GM12878 (cell line): ENCODE results near the gene SETDB1. TPM values are rescaled to one million over a fixed set of nuclear protein-coding genes. Genes with fewer than 3 reads are reported as not detected.
"Not testable (repeated sequence)": the region's sequence is repeated elsewhere in the genome, so short reads cannot be mapped to it uniquely, and the experiment has no call there.

Experiments used
- ATAC-seq: fragments of 200-7000 bp; cut with Tn5 transposase; 3 replicates; pipeline ENCODE4 v1.9.1; 2020; ENCODE audit warnings: mild to moderate bottlenecking, moderate library complexity
- BruUV-seq: library from RNA; stranded (reverse); fragments of 400-500 nt; replicated peaks from 2 replicates; lab custom pipeline; 2021; lab: Mats Ljungman, UMichigan
- CTCF ChIA-PET: fragments of 300-600 bp; sonication (Branson Sonifier 250); formaldehyde crosslinking; extraction: SDS; loops from one replicate; lab custom pipeline; 2021; ENCODE audit warnings: inconsistent platforms; lab: Yijun Ruan, JAX
- POLR2A ChIA-PET: fragments of 350-600 bp; formaldehyde crosslinking; extraction: SDS; loops from one replicate; lab custom pipeline; 2021; ENCODE audit warnings: inconsistent platforms; lab: Charles Lee
- RAD21 ChIA-PET: fragments of 300-600 bp; sonication (Branson Sonifier 250); formaldehyde crosslinking; loops from one replicate; lab custom pipeline; 2023; ENCODE audit warnings: antibody characterized with exemption; ENCODE audit not compliant: unreplicated experiment; lab: Charles Lee
- SMC1A ChIA-PET: fragments of 300-600 bp; sonication (Branson Sonifier 250); formaldehyde crosslinking; loops from one replicate; lab custom pipeline; 2023; ENCODE audit not compliant: unreplicated experiment, uncharacterized antibody; lab: Charles Lee
- DNase-seq: peaks from one replicate; pipeline ENCODE4 v3.0.0-alpha.2; 2011; ENCODE audit warnings: low read depth, low spot score
- FAIRE-seq: peaks from 3 replicates; lab custom pipeline; 2011; peaks lifted over from hg19 to GRCh38; lab: Jason Lieb, UNC
- H2AFZ ChIP-seq: 2 replicates; pipeline ENCODE4 v1.6.0; 2011; ENCODE audit warnings: low read depth, low read length, control low read depth; ENCODE audit not compliant: control insufficient read depth
- H3K27ac ChIP-seq: 2 replicates; pipeline ENCODE4 v1.5.1; 2011; ENCODE audit warnings: control low read depth; ENCODE audit not compliant: control insufficient read depth, insufficient read depth
- H3K27me3 ChIP-seq, 2 experiments: replicated peaks in 1 of 2; 2 replicates each; pipeline versions ENCODE4 v1.6.0 to v1.6.1; 2011; ENCODE audit warnings: low read length in 1 of 2; ENCODE audit not compliant: control insufficient read depth in 2 of 2, insufficient read depth in 2 of 2
- H3K36me3 ChIP-seq, 2 experiments: 2 replicates each; pipeline ENCODE4 v1.5.1; 2011; ENCODE audit warnings: low read length in 1 of 2; ENCODE audit not compliant: control insufficient read depth in 2 of 2, insufficient read depth in 2 of 2
- H3K4me1 ChIP-seq: 2 replicates; pipeline ENCODE4 v1.6.1; 2011; ENCODE audit warnings: mild to moderate bottlenecking, low read length, moderate library complexity, mixed read lengths; ENCODE audit not compliant: control insufficient read depth, insufficient read depth
- H3K4me2 ChIP-seq: 2 replicates; pipeline ENCODE4 v1.6.0; 2011; ENCODE audit warnings: control low read depth; ENCODE audit not compliant: control insufficient read depth, insufficient read depth
- H3K4me3 ChIP-seq: fragments of 200-600 bp; sonication (generic); 2 replicates; pipeline ENCODE4 v1.5.1; 2016
- H3K79me2 ChIP-seq: 2 replicates; pipeline ENCODE4 v1.6.0; 2011; ENCODE audit warnings: low read length; ENCODE audit not compliant: control insufficient read depth, insufficient read depth
- H3K9ac ChIP-seq: 2 replicates; pipeline ENCODE4 v1.8.0; 2011; ENCODE audit warnings: low read length, control low read depth, mixed read lengths; ENCODE audit not compliant: control insufficient read depth, insufficient read depth
- H3K9me3 ChIP-seq: replicated peaks from 3 replicates; pipeline ENCODE4 v1.5.1; 2011; ENCODE audit warnings: mild to moderate bottlenecking, low read length; ENCODE audit not compliant: control insufficient read depth, insufficient read depth
- H4K20me1 ChIP-seq: 2 replicates; pipeline ENCODE4 v1.6.0; 2011; ENCODE audit not compliant: control insufficient read depth, insufficient read depth
- KAT2A ChIP-seq: conservative IDR thresholded peaks from 2 replicates; pipeline ENCODE4 v1.6.1; 2011; ENCODE audit warnings: low read depth, low read length; ENCODE audit not compliant: control insufficient read depth
- POLR2AphosphoS2 ChIP-seq: IDR thresholded peaks from 2 replicates; pipeline ENCODE4 v1.6.1; 2011; ENCODE audit warnings: low read depth, mild to moderate bottlenecking, low read length, improper control_type of control experiment, moderate library complexity
- SRF ChIP-seq, 2 experiments: IDR thresholded peaks; 2 replicates each; pipeline ENCODE4 v1.6.1; 2011; ENCODE audit warnings: low read depth in 2 of 2, low read length in 2 of 2, mild to moderate bottlenecking in 1 of 2, moderate library complexity in 1 of 2
- WGBS: methylation state at CpG from one replicate; pipeline ENCODE4 v1.1.6; 2016; ENCODE audit warnings: low lambda C conversion rate; ENCODE audit not compliant: insufficient replicate concordance, insufficient coverage; ENCODE audit errors: missing lambda C conversion rate; 5-methylcytosine and 5-hydroxymethylcytosine counted together
- in situ Hi-C: fragments of 300-500 bp; cut with MboI; formaldehyde crosslinking; loops from 9 replicates; pipeline ENCODE4 v1.14.3; 2018; ENCODE audit warnings: mixed read lengths
- intact Hi-C: fragments of 100-400 bp; cut with micrococcal nuclease; formaldehyde crosslinking; loops from one replicate; pipeline ENCODE4 v1.14.2; 2022; ENCODE audit not compliant: unreplicated experiment
- polyA plus RNA-seq, 11 experiments: library from polyadenylated mRNA; depleted of rRNA in 4 of 11; unstranded in 6 of 11; stranded (reverse) in 5 of 11; fragments of >200 nt; fragmentation: Nextera tagmentation in 4 of 11; fragmentation: Illumina TruSeq in 1 of 11; extraction: Ambion mirVana in 4 of 11; extraction: Trizol in 1 of 11; gene quantifications; 1 replicate in 1 of 11; 2 replicates in 10 of 11; pipeline versions ENCODE4 v1.2.1 to v1.2.3, GENCODE V29; 2011 to 2016; ENCODE audit warnings: inconsistent platforms in 2 of 11, missing spikeins in 2 of 11, low read depth in 1 of 11
- total RNA-seq, 4 experiments: library from RNA; depleted of rRNA in 3 of 4; stranded (reverse); fragments of >200 nt in 3 of 4; fragmentation: Illumina TruSeq in 1 of 4; extraction: Trizol in 1 of 4; gene quantifications; 2 replicates each; pipeline versions ENCODE4 v1.2.1 to v1.2.3, GENCODE V29; 2013 to 2021
- TF ChIP-seq, protein P1 (sequence below): IDR thresholded peaks from 2 replicates; pipeline ENCODE4 v1.6.1; 2012; ENCODE audit warnings: low read depth, low read length, improper control_type of control experiment
- TF ChIP-seq, protein P2 (sequence below): fragments of 450-650 bp; formaldehyde crosslinking; IDR thresholded peaks from 2 replicates; pipeline ENCODE4 v1.4.0; 2020; ENCODE audit warnings: mild to moderate bottlenecking, moderate library complexity
- TF ChIP-seq, protein P3 (sequence below): fragments of 450-650 bp; IDR thresholded peaks from 2 replicates; pipeline ENCODE4 v1.6.1; 2016; ENCODE audit warnings: mild to moderate bottlenecking

Gene SETDB1
- total and polyA plus RNA-seq, 10 of the 15 experiments (the other 5 are each of a cell fraction or from before 2014, with no cell fraction given) = 14.3 to 56.7 (median 35.7) TPM

DNA sequence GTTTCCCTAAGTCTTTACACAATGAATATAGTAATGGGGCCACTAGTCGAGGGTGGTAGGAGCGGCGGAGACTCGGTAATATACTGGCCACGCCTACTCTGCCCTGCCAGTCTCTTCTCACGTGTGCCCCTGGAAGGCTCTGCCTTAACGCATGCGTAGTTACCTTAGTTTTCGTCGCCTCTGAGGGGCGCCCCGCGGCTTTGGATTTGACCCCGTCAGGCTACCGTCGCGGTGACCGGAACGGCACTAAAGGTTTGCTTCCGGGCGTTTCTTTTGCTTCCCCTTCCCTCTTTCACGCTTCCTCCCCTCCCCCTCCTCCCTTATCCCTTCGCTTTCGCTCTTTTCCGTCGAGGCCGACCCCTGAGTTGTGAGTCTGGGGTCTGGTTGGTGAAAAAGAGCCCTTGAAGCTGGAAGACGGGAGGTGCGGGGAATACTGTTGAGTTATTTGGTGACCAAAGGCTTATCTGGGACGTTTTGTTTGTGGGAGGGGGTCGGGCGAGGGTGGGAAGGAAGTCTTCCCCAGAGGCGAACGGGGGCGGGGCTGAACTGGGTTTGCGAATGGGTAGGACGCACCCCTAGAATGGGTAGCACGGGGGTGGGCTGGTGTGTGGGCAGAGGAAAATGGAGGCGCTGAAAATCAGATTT, at the start of gene SETDB1 (continued):
- peak; percentile 78 to 87 for TF ChIP-seq SRF (IDR thresholded peaks at IDR 0.05; ENCODE audit: low read depth in 2 of 2, low read length in 2 of 2)
- TF ChIP-seq, protein P1, sequence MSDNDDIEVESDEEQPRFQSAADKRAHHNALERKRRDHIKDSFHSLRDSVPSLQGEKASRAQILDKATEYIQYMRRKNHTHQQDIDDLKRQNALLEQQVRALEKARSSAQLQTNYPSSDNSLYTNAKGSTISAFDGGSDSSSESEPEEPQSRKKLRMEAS = peak; percentile 58; the same call in 1 of the 2 replicates
- 0 out of 2 replicates have a peak, but pooled peaks have one; percentile 50 for TF ChIP-seq POLR2AphosphoS2
- TF ChIP-seq, protein P2, sequence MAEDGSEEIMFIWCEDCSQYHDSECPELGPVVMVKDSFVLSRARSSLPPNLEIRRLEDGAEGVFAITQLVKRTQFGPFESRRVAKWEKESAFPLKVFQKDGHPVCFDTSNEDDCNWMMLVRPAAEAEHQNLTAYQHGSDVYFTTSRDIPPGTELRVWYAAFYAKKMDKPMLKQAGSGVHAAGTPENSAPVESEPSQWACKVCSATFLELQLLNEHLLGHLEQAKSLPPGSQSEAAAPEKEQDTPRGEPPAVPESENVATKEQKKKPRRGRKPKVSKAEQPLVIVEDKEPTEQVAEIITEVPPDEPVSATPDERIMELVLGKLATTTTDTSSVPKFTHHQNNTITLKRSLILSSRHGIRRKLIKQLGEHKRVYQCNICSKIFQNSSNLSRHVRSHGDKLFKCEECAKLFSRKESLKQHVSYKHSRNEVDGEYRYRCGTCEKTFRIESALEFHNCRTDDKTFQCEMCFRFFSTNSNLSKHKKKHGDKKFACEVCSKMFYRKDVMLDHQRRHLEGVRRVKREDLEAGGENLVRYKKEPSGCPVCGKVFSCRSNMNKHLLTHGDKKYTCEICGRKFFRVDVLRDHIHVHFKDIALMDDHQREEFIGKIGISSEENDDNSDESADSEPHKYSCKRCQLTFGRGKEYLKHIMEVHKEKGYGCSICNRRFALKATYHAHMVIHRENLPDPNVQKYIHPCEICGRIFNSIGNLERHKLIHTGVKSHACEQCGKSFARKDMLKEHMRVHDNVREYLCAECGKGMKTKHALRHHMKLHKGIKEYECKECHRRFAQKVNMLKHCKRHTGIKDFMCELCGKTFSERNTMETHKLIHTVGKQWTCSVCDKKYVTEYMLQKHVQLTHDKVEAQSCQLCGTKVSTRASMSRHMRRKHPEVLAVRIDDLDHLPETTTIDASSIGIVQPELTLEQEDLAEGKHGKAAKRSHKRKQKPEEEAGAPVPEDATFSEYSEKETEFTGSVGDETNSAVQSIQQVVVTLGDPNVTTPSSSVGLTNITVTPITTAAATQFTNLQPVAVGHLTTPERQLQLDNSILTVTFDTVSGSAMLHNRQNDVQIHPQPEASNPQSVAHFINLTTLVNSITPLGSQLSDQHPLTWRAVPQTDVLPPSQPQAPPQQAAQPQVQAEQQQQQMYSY = no peak
- TF ChIP-seq, protein P3, sequence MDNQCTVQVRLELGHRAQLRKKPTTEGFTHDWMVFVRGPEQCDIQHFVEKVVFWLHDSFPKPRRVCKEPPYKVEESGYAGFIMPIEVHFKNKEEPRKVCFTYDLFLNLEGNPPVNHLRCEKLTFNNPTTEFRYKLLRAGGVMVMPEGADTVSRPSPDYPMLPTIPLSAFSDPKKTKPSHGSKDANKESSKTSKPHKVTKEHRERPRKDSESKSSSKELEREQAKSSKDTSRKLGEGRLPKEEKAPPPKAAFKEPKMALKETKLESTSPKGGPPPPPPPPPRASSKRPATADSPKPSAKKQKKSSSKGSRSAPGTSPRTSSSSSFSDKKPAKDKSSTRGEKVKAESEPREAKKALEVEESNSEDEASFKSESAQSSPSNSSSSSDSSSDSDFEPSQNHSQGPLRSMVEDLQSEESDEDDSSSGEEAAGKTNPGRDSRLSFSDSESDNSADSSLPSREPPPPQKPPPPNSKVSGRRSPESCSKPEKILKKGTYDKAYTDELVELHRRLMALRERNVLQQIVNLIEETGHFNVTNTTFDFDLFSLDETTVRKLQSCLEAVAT = 0 out of 2 replicates have a peak, but pooled peaks have one; percentile 49
- no peak for TF ChIP-seq KAT2A

DNA sequence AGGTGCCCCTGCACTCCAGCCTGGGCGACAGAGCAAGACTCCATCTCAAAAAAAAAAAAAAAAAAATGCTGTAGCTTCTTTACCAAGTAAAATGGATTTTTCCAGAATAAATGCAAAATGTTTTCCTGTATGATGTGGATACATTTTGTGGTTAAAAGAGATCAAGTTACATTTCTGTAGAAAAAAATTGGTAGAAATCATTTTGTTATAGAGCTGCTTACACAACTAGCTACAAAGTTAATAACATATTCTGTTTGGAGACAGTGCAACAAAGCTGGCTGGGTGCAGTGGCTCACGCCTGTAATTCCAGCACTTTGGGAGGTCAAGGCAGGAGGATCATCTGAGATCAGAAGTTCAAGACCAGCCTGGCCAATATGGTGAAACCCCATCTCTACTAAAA, 47.2 kb upstream of the SETDB1 start:
- H3K79me2 ChIP-seq = peaks cover 21% of the 10 kb centered on the region
- H3K27ac ChIP-seq, FAIRE-seq, H3K4me2 ChIP-seq, H4K20me1 ChIP-seq, H3K9me3 ChIP-seq, DNase-seq, H2AFZ ChIP-seq, ATAC-seq, H3K36me3 ChIP-seq, H3K9ac ChIP-seq, in situ Hi-C loops, H3K4me3 ChIP-seq, H3K27me3 ChIP-seq, BruUV-seq, H3K4me1 ChIP-seq: not testable (repeated sequence)
- ChIA-PET POLR2A (interaction anchor here (0.7 to 0.9 kb wide), 2 partner anchors 41 to 231 kb away, joined by 3 to 6 read pairs; no protein-coding TSS in a partner anchor), RAD21 (interaction anchor here (0.7 kb wide), 2 partner anchors 113 to 138 kb away, joined by 3 to 4 read pairs; partner anchors contain the start of gene CTSS), CTCF (interaction anchor here (0.6 to 2.7 kb wide), 3 partner anchors 11 to 43 kb away, joined by 3 to 9 read pairs (median 4); no protein-coding TSS in a partner anchor), SMC1A (interaction anchor here (1.1 to 1.3 kb wide), 2 partner anchors 18 to 43 kb away, joined by 3 read pairs; no protein-coding TSS in a partner anchor)
- 42% methylated on average over 1 of the region's 2 CpGs for WGBS
- intact Hi-C loops = loop anchor here (5.0 to 10.0 kb wide), 3 partner anchors 37 to 114 kb away; partner anchors contain the start of gene CTSS
